Right forelimb (tissue), 1 donor: Measurements from ENCODE around the gene LIMCH1.
"Not testable (repeated sequence)": the region's sequence is repeated elsewhere in the genome, so short reads cannot be mapped to it uniquely, and the experiment has no call there.

ENCODE experiments used
- DNase-seq: peaks from one replicate; pipeline ENCODE4 v3.0.0-alpha.2; 2018

Gene LIMCH1, protein sequence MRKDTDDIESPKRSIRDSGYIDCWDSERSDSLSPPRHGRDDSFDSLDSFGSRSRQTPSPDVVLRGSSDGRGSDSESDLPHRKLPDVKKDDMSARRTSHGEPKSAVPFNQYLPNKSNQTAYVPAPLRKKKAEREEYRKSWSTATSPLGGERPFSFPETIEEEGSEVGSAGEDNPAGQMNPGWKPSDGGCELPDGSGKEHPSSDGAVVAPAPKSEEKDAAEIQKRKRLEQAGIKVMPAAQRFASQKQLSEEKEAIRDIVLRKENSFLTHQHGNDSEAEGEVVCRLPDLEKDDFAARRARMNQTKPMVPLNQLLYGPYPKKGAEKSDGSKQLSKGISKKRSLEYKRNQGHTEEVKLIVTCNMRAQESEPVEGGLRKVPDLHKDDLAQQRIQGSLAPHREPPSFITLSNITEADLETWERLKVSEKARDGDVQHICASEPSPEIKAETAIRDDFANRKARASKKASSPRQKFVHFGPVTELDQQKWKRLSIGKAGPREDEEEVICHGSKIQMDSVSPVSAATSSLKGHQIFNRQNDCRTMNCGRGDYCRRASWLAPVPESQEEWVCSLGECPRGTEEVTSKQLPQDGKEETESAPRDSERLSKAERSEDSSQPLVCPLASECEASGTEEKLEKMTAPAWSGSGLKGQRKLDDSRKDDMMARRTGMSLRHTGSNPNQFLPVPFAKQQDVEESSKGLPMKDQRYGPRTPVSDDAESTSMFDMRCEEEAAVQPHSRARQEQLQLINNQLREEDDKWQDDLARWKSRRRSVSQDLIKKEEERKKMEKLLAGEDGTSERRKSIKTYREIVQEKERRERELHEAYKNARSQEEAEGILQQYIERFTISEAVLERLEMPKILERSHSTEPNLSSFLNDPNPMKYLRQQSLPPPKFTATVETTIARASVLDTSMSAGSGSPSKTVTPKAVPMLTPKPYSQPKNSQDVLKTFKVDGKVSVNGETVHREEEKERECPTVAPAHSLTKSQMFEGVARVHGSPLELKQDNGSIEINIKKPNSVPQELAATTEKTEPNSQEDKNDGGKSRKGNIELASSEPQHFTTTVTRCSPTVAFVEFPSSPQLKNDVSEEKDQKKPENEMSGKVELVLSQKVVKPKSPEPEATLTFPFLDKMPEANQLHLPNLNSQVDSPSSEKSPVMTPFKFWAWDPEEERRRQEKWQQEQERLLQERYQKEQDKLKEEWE (N-terminal part only)

DNA sequence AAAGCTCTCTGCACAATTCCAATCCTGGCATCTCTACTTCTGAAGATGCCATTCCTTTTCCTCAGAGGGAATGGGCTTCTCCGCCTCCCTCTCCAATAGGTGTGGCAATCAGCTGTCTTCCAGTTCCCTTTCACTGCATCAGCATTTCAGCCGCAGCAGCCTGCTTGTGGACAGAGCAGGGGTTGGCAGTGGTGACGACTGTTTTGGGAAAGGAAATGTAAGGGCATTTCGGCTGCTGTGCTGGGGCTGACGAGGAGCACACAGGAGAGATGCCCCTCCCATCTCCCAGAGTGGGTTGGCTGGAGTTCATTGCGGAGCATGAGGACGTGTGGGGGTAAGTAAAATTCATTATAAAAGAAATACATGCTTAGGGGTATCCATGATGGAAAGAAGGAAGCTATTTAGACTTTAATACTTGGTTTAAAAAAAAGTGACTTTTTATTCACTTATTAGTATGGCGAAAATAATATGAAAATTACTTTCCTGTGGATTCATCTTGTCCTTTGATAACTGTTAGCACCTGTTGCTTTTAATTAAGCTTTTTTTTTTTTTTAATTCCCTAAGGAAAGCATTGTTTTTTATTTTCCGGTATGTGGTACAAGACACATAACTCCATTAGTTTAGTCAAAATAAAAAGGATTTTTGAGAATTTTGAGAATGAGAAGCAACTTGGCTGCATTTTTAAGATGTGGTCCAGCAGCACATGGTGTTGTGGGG lies at the start of gene LIMCH1:
TSS of gene LIMCH1 (plus strand) at position 141 of the 717 bp plus-strand sequence. CDS start 67,839 bp downstream, outside the sequence.
- DNase-seq, result peak; percentile 60

DNA sequence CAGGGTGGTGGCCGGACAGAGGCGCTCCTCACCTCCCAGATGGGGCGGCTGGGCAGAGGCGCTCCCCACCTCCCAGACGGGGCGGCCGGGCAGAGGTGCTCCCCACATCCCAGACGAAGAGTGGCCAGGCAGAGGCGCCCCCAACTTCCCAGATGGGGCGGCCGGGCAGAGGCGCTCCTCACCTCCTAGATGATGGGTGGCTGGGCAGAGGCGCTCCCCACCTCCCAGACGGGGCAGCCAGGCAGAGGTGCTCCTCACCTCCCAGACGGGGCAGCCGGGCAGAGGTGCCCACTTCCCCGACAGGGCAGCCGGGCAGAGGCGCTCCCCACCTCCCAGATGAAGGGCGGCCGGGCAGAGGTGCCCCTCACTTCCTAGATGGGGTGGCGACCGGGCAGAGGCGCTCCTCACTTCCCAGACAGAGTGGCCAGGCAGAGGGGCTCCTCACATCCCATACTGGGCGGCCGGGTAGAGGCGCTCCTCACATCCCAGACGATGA lies 46.8 kb upstream of the LIMCH1 start:
- DNase-seq, result not testable (repeated sequence)

- DNase-seq, result no peak
Measured at GRCh38 chr4:41496977-41497376, 41.0 kb upstream of the LIMCH1 start.

- no peak for DNase-seq
Measured at GRCh38 chr4:41498177-41498576, 39.8 kb upstream of the LIMCH1 start.

DNA sequence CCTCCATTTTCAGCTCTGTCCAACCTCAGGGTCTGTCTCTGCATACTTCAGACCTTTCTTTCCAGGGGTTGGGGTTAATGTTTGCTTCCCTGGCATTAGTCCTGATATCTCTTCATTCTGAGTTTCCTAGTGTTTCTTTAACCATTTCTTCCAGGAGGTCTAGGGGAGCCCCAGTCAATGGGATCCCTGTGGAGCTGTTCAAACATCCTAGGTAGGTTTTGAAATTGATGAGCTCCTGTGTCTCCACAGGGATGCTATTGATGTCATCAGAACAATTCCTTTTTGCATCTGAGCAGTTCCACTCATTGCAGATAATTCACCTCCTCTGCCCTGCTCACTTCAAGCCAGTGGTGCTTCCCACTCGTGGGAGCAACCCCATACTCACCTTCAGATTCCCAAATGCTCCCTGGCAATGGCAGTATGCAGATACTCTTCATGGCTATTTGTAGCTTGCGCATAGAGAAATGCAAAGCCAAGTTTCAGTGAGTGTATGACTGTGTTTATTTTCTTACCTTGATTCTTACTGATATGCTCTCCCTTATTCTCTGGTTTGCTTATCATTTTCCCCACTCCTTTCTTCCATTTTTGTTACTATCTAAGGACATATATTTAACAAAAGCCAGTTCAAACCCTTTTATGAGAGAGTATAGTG lies 33.7 kb upstream of the LIMCH1 start:
- DNase-seq, result no peak

DNA sequence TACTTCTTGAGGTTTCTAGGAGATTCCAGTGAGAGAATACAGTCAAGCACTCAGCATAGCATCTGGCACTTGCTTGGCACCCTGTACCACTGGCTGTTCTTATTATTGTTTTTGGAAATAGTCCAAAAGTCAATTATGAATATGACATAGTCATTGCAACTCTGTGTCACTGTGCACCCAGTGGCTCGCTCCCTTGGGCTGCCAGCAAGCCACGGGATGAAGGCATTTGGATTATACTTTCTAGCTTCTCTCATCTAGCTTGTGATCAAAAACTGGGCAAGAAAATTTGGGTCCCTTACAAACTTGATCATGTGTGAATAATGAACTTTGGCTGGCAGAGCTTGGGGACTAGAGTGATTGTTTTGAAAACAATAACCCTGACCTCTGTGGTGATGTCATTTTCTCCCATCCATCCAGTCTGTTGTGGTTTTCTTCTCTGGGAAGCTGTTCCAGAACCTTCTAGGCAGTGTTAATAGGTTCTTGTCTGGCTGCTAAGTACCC lies 32.7 kb upstream of the LIMCH1 start:
- no peak for DNase-seq

- no peak for DNase-seq
Measured at GRCh38 chr4:41506130-41506529, 31.8 kb upstream of the LIMCH1 start.

DNA sequence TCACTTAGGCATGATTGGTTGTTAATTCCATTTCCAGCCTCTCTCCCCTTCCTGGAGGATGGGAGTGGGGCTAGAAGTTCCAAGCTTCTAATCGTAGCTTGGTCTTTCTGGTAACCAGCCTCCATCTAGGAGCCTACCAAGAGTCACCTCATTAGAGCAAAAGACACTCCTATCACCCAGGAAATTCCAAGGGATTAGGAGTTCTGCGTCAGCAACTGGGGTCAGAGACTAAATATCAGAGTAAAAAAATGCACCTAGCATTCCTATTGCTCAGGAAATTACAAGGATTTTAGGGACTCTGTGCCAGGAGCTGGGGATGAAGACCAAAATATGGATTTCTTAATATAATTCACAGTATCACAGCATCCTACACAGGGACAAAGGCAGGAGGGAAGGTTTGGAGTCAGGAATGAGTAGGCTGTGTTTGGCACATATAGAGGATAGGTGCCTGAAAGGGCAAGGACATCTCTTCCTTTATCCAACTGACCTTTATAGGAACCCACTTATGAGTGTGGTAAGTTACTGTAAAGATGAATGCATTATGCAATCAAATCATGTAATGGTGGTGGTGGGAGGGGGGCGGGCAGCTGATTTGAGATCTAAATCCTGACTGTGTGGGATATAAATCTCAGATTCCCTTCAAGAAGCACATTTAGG lies 30.5 kb upstream of the LIMCH1 start:
- DNase-seq, result no peak

DNA sequence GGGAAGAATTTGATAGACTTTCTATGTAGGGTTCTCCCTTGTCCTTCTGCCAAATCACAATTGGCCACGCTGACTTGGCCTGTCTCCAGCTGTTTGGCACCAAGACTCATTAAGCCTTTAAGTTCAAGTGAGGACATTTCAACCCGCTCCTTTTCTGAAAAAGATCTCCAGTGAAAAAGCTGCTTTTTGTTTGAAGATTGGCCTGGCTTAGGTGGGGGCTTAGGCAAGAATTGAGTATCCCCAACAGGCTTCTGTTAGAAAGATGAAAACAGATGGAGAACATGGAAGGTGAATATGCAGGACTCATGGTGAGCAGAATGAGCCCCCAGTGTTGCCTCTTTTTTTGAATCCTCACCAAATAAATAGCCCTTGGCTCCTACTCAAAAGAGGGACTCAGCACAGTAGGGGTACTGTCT lies 28.5 kb upstream of the LIMCH1 start:
- DNase-seq, result no peak

DNA sequence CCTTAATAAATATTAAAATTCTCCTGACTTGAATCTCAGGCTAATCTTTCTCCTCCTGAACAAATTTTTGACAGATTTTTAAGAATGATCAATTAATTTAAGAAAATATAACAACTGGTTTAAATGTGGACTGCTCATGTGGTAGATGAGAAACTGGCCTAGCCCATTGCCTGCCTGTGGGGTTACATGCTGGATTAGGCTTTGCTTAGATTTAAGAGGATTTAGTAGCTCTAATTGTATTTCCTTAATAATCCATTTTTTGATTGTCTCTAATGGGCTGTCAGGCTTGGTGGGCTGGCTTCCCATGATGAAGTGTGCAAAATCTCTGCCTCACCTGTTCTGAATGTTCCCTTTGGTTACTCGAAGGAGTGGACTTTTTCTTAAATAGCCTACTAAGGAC lies 27.8 kb upstream of the LIMCH1 start:
- no peak for DNase-seq

GRCh38 chr4:41512136-41512535 lies 25.8 kb upstream of the LIMCH1 start:
- no peak for DNase-seq

GRCh38 chr4:41512596-41512995 lies 25.4 kb upstream of the LIMCH1 start:
- no peak for DNase-seq

DNA sequence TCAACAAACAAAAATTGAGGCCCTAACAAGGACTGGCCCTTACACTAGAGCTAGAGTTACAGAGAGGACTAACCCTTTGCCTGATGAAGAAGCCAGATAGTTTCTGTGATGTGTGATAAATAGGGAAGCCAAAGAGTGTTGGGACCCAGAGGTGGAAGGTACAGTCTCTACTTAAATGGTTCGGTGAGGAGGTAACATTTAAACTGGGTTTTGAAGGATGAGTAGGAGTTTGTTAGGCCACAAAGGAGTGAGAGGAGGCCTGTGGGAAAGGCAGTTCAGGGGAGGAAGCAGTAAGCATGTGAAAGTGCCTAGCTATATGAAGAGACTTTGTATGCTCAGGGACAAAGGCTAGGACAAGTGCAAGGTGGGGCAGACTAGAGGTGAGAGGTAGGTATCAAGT lies 23.8 kb upstream of the LIMCH1 start:
- DNase-seq, result no peak

- no peak for DNase-seq
Measured at GRCh38 chr4:41514766-41515481, 23.0 kb upstream of the LIMCH1 start.

GRCh38 chr4:41517121-41517520 lies 20.8 kb upstream of the LIMCH1 start:
- no peak for DNase-seq

DNA sequence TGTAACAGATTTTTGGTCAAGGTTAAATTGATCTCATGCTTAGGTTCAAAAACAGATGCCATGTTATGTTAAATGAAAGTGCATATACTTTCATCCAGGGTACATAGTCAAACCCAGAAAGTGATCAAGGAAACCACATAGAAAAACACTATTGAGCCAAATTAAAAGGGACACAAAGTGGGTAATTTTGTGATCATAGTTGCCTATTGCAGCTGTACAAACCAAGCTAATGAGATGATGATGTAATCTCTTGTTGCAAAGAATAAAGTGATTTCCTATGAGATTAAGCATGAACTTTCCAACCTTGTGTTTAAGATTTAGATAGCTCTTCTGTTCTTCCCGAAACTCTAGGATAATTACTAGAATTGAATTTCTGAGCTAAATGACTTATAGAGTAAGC lies 20.2 kb upstream of the LIMCH1 start:
- no peak for DNase-seq

GRCh38 chr4:41524425-41524824 lies 13.5 kb upstream of the LIMCH1 start:
- DNase-seq, result no peak

DNA sequence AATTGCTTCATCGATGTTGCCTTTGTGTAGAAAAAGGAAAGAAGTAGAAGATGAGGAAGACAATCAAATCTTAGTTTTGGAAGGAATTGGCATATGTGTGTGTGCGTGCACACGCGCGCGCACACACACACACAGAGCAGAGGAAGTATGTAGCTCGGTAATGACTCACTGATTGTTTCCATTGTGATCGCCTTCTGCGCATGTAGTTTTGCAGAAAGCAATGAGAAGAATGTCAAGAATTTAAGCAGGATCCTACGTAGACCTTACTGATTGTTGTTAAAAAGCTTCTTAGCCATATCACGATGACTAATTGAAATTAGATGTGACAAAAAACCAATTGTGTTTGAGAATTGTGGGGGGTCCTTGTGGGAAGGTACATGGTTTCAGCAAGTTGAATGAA lies 12.8 kb upstream of the LIMCH1 start:
- no peak for DNase-seq

DNA sequence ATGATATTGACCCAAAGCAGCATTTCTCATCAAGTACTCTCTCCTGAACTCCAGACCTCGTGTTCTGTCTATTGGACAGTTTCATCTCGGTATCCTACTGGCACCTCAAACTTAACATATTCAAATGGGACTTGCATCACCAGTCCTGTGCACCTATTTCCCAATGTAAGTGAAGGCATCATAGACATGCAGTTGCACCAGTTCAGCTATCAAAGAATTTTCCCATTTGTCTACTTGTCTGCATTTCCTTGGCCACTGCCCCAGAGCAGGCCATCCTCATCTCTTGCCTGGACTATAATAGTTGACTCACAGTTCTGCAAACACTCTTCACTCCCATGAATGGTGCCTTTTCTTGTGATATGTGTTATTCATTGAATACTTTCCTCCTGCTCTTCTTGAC lies 11.3 kb upstream of the LIMCH1 start:
- DNase-seq, result no peak

DNA sequence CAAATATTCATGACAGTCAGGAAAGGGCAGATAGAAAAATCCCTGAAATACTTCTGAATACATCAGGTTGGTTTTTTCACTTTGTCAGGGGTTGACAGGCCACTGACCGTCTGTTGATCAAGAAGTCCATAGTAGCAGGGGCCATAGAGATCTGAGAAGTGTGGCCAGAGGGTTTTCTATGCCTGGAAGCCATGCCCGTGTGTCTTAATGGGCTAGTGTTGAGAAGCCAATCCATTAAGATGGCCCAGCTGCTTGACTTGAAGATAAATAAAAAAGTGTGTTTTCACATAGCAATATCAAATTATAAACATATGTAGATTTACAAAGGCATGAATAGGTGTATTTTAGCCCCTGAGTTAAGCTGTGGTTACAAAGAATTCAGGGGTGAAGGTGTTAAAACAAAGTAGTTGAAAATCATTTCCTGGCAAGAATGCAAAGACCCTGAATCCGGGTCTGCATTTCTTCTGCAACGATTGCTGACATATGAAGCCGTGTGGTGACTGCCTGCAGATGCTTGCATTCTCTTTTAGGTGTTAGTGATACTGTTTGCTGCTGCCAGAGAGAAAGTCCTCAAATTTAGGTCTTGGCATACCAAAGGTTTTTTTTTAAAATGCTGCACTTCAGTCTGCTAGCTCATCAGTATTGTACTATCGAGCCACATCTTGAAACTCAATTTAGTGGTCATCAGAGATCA lies 9.3 kb upstream of the LIMCH1 start:
- DNase-seq, result no peak
